ENCODE results near the gene LEMD1. TPM values are rescaled to one million over a fixed set of nuclear protein-coding genes. Genes with fewer than 3 reads are reported as not detected.

LEMD1 gene
- total RNA-seq, 1 donor = 0.36 TPM

- no peak for DNase-seq (ENCODE audit: low read depth)
- no peak for TF ChIP-seq CTCF (IDR thresholded peaks at IDR 0.05; ENCODE audit: insufficient read depth, low read length)
- H3K4me3 ChIP-seq (ENCODE audit: low read depth, low read length) = no peak overlapping the region
Observed at GRCh38 chr1:205332015-205332791, 89.7 kb downstream of the LEMD1 start.

Small RNA genes within 50 kb of the gene (small RNA-seq; reads per million reads assigned to genes)
- 2.4 reads per million, percentile 74 among the genes with 10 or more reads in this experiment for gene MIR135B
- gene SNRPGP10 = not detected

Other genes with a start within 250 kb of the LEMD1 start
- 16.1 and 23.7 TPM in 2 replicates for gene DSTYK, start 210.4 kb downstream of the LEMD1 start, total RNA-seq (ENCODE audit: low replicate concordance)
- 2.5 and 7.0 TPM in 2 replicates for gene TMCC2, start 194.1 kb downstream of the LEMD1 start, total RNA-seq (ENCODE audit: low replicate concordance)
- gene NUAK2, start 100.3 kb downstream of the LEMD1 start, total RNA-seq (ENCODE audit: low replicate concordance) = 0.74 and 2.9 TPM in 2 replicates
- not detected in 2 replicates for gene KLHDC8A, start 65.1 kb downstream of the LEMD1 start, total RNA-seq (ENCODE audit: low replicate concordance)
- gene BLACAT1, start 34.0 kb upstream of the LEMD1 start, total RNA-seq (ENCODE audit: low replicate concordance) = 0.09 TPM in 1 of 2 replicates, not detected in the other
- 0.27 and 1.6 TPM in 2 replicates for gene CDK18, start 82.6 kb upstream of the LEMD1 start, total RNA-seq (ENCODE audit: low replicate concordance)
- 18.4 and 40.9 TPM in 2 replicates for gene ELK4, start 210.0 kb upstream of the LEMD1 start, total RNA-seq (ENCODE audit: low replicate concordance)